ENCODE measurements around the gene GPR157.

Gene GPR157

GRCh38 chr1:9085306-9085940 is 43.5 kb downstream of the GPR157 start:
- DNase-seq: no peak

DNA sequence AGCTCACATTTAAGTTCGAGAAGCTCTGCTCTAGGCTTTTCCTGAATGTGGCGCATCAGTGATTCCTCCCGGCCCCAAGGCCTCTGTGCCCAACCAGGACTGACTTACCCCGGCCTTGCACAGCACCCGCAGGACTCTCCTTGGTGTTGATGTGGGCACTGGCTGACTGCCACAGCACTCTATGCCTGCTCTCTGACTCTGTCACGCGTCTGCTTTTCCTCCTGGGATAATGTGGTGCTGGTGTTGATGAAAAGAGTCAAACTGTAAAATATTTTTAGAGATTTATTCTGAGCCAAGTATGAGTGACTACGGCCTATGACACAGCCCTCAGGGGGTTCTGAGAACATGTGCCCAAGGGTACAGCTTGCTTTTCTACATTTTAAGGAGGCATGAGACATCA is 44.0 kb downstream of the GPR157 start:
- no peak for DNase-seq

DNA sequence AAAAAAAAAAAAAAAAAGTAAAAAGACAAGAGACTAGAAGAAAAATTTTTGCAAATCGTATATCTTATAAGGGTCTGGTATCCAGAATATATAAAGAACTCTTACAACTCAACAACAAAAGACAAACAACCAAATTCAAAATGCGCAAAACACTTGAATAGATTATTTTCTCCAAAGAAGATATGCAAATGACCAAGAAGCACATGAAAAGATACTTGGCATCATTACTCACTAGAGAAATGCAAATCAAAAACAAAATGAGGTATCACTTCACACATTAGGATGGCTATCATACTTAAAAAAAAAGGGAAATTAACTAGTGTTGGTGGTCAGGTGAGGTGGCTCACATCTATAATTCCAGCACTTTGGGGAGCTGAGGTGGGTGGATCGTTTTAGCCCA is 47.4 kb downstream of the GPR157 start:
- DNase-seq: no peak

DNA sequence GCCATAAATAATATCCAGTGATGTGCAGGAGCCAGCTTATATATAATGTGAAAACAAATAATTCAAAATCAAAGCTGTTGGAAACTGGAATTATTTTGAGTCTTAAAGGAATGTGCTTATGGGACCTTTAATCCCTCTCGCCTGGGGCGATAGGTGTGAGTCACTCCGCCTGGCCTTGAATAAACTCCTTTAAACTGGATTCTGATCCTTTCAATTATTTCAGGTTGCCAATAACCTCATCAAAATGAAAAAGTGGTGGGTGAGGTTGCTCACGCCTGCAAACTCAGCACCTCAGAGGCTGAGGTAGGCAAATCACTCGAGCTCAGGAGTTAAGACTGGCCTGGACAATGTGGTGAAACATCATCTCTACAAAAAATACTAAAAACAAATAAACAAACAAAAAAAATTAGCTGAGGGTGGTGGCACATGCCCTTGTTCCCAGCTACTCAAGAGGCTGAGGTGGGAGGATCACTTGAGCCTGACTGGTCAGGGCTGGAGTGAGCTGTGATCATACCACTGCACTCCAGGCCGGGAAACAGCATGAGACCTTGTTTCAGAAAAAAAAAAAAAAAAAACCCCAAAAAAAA is 48.1 kb downstream of the GPR157 start:
- DNase-seq: no peak

- no peak for DNase-seq
Measured at GRCh38 chr1:9079988-9080704, 48.8 kb downstream of the GPR157 start.

- no peak for DNase-seq
Measured at GRCh38 chr1:9078752-9079500, 50.0 kb downstream of the GPR157 start.

- DNase-seq: no peak
Measured at GRCh38 chr1:9078015-9078751, 50.7 kb downstream of the GPR157 start.

DNA sequence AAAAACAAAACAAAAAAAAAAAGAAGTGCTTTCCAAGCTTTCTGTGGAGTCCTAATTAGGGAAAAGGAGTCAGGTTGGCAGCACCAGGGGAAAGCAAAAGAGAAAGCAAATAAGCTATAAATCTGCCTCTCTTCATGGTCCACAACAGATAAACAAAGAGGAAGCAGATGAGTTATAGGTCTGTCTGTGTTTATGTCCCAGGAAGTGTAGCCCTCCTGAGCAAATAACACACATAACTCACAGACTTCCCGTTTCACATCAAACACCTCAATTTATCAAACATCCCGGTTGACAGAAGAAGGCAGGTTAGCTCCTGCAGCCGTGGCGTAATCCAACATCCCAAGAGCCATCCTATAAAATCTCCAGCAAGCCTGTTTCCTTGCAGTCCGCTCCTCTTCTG is 53.9 kb downstream of the GPR157 start:
- DNase-seq: no peak

DNA sequence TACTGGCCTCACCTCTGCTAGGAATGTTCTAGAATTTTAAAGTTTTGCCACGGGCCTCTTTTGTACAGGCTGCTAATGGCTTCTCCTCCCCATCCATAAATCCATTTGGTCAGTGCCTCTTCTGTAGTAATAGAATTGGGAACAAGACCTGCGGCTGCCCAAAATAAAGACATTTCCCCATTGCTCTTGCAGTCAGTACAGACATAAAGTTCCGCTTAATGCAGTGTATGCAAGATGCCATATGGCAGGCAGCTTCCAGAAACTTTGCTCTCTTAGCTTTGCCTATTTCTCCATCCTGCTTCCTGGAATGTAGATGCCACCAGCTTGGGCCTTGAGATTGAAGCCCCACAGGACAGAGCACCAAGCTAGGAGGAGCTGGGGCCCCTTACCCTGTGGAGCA is 55.8 kb downstream of the GPR157 start:
- no peak for DNase-seq

DNA sequence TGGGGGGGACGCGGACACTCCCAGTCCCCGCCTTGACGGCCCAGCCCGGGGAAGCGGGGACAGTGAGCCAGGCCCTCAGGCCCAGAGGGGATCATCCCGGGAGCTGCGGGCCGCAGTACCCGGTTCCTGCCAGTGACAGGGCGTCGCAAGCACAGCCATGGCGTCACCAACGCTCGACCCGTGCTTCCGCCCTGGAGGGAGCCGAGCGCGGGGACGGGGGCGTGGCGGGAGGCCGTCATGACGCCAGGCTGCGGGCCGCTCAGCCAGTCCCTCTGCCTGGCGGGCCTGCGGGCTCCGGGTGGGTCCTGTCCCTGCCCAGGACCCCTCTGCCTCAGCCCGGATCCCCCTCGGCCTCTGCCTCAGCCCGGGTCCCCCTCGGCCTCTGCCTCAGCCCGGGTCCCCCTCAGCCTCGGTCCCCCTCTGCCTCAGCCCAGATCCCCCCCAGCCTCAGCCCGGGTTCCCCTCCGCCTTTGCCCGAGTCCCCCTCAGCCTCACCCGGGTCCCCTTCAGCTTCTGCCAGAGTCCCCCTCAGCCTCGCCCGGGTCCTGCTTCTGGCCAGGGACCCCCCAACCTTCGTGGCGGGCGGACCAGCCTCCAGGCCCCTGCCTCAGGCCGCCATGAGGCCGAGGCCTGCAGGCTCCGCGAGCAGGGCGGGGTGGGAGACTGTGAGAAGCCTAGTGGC is 57.2 kb downstream of the GPR157 start:
- DNase-seq: no peak

GRCh38 chr1:9070486-9070885 is 58.4 kb downstream of the GPR157 start:
- DNase-seq: no peak

DNA sequence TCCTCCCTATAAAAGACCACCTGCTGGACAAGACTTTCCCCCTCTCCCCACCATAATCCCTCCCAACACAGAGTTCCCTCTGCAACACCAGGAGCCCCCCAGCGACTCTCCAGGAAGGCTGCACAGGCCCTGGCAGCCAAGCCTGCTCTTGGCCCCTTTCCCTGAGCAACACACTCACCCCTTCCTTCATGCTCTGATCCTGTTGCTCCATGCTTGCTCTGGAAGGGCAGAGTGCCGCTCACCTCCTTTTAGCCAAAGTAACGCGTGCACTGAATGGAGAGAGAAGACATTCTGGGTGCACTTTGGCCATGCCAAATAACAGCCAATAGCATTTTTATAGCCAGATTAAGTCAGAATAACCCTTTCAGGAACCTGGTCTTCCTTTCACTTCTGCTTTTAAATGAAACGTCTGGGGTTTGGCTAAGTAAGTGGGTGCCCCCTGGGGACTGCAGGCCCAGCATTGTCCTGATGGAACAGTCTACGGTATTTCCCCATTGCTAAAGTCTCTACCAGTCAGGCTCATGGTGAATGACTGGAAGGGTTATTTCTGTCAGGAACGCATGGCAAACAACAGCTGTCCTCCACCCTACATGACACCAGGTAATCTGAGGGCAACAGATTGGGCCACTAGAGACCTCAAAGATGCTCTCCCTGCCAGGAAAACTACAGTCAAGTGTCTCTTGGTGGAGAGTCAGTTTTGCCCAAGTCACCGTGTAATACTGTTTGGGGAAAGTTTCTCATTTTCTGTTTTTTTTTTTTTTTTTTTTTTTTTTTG is 59.4 kb downstream of the GPR157 start, which contains the start of gene SLC2A5:
SLC2A5 (minus strand) TSS at position 310 of the 775 bp plus-strand sequence; CDS start at position 211, 99 bp downstream.
- no peak for DNase-seq

DNA sequence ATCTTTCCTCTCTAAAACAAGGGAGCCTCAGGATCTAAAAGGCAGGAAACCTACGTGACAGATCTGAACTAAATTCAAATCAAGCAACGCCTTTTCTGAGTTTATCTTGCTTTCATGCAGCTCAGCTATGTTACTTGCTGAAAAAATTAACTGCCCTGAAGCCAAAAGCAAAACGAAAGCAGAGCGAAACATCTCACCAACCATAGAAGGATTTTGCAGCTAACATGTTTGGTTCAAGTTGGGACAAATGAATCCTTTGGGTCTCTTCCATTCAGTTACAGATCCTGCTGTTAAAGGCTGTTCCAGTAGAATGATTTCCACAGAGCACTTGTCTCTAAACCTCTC is 59.9 kb downstream of the GPR157 start:
- DNase-seq: no peak

GRCh38 chr1:9066945-9067807 is 61.7 kb downstream of the GPR157 start:
- DNase-seq: no peak

DNA sequence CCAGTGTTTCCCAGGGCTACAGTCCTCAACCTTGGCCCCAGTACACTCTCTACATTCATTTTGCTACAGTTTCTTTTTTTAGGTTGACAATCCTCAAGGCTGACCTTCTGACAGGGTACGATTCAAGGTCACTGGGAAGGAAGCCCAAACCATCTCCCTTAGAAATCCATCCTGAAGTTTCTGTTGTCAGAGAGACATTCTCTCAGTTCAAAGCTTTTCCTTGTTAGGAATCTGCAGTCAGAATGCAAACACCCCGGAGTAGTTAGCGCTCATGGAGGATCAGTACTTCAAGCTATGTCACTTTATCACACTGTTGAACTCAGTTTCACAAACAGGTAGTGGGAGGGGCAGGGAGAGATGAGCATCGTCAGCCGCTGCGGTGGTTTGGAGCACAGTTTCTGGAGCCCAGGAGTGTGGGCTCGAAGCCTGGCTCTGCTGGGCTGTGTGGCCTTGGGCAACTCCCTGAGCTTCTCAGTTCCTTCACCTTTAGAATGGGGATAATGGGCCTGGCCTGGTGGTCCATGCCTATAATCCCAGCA is 63.6 kb downstream of the GPR157 start:
- no peak for DNase-seq

DNA sequence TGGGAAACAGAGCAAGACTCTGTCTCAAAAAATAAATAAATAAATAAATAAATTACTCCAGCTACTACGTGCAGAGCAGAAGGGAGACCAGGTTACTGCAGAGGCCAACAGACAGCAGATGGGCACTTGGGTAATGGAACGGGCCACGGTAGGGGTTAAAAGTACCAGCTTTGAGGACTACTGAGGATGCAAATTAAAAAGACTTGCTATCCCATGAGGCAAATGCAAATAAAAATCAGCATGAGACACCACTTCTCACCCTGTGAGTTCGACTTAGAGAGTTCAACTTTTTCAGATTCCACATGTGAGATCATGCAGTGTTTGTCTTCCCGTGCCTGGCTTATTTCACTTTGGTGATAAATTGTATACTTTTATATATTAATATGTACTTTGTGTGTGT is 66.1 kb downstream of the GPR157 start:
- no peak for DNase-seq

GRCh38 chr1:9062021-9062471 is 66.9 kb downstream of the GPR157 start:
- no peak for DNase-seq

DNA sequence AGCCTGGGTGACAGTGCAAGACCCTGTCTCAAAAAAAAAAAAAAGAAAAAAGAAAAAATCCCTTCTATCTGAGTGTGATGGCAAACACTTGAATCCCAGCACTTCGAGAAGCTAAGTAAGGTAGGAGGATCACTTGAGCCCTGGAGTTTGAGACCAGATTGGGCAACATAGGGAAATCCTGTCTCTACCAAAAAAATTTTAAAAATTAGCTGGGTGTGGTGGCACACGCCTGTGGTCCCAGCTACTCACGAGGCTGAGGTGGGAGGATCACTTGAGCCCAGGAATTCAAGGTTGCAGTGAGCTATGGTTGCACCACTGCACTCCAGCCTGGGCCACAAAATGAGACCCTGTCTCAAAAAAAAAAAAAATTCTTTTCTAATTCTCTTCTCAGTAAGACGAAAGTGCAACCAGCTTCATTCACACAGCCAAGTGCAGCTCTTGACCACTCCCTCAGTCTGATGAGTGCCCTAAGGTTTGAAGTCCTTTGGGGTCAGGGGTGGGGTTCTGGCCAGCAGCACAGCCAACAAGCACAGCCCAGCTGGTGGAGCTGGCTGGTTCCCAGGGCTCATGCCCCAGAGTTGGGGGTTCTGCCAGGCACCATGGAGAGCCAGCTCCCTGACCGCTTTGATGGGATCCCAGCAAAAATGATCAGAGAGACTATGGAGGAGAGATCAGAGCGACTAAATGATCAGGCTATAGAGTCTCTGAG is 67.5 kb downstream of the GPR157 start:
- DNase-seq: no peak
